Measurements from ENCODE around the gene DMRTA1. TPM values are rescaled to one million over a fixed set of nuclear protein-coding genes. Genes with fewer than 3 reads are reported as not detected.

Gene DMRTA1
- total and polyA plus RNA-seq, 2 experiments from 2014 or later: 4.1 to 8.8 TPM

DNA sequence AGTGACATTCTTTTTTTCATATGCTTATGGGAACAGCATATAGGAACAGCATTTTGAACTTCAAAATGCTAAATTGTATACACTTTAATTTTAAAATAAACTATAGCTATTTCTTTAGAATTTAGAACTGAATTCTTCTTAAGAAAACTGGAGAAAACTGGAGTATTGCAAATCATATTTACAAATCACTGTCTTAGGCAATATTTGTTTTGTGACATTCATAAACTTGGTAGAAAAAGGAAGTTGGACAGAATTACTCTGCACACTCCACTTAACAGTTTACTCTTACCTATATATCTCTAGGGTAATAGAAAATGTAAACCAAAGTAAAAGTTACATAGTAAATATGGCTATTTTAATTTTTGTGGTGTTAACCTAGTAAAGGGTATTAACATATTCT is 3.1 kb downstream of the DMRTA1 start:
- Histone ChIP-seq H4K20me1 (replicated peaks; ENCODE audit: insufficient read depth) (no peaks in the 10 kb centered on the region), H3K27me3 (ENCODE audit: insufficient read depth) (no peaks in the 10 kb centered on the region), H3K4me2 (peak overlapping the region; percentile 79), H3K4me3 (no peak overlapping the region), H2AFZ (no peak overlapping the region), H3K79me2 (replicated peaks; ENCODE audit: insufficient read depth) (peaks cover 21% of the 10 kb centered on the region), H3K36me3 (ENCODE audit: insufficient read depth) (no peaks in the 10 kb centered on the region), H3K27ac (ENCODE audit: low read depth) (no peak overlapping the region), H3F3A (replicated peaks; ENCODE audit: low read depth) (no peaks in the 10 kb centered on the region), H3K4me1 (ENCODE audit: insufficient read depth) (peaks cover 19% of the 10 kb centered on the region), H3K9me2 (ENCODE audit: insufficient read depth) (no peaks in the 10 kb centered on the region)
- H3K27me3 Mint-ChIP-seq (ENCODE audit: insufficient read depth, low read depth, poor library complexity): no peaks in the 10 kb centered on the region
- TF ChIP-seq CREB1 (CRISPR knock-in tag; IDR thresholded peaks at IDR 0.05; ENCODE audit: low read depth) (no peak), ZNF331 (CRISPR knock-in tag; IDR thresholded peaks at IDR 0.05; ENCODE audit: low read depth) (no peak), NANOG (IDR thresholded peaks at IDR 0.05; ENCODE audit: borderline replicate concordance) (no peak), POLR2AphosphoS5 (IDR thresholded peaks at IDR 0.05; ENCODE audit: low read depth) (no peak), EZH2phosphoT487 (IDR thresholded peaks at IDR 0.05; ENCODE audit: unreplicated experiment) (no peak), EZH2 (IDR thresholded peaks at IDR 0.05; ENCODE audit: low read depth, unreplicated experiment) (no peak), STAT1 (IDR thresholded peaks at IDR 0.05; ENCODE audit: unreplicated experiment) (no peak), JUNB (IDR thresholded peaks at IDR 0.05; ENCODE audit: unreplicated experiment) (no peak), ZNF114 (CRISPR knock-in tag; IDR thresholded peaks at IDR 0.05) (no peak)
- TF ChIP-seq, protein P1, sequence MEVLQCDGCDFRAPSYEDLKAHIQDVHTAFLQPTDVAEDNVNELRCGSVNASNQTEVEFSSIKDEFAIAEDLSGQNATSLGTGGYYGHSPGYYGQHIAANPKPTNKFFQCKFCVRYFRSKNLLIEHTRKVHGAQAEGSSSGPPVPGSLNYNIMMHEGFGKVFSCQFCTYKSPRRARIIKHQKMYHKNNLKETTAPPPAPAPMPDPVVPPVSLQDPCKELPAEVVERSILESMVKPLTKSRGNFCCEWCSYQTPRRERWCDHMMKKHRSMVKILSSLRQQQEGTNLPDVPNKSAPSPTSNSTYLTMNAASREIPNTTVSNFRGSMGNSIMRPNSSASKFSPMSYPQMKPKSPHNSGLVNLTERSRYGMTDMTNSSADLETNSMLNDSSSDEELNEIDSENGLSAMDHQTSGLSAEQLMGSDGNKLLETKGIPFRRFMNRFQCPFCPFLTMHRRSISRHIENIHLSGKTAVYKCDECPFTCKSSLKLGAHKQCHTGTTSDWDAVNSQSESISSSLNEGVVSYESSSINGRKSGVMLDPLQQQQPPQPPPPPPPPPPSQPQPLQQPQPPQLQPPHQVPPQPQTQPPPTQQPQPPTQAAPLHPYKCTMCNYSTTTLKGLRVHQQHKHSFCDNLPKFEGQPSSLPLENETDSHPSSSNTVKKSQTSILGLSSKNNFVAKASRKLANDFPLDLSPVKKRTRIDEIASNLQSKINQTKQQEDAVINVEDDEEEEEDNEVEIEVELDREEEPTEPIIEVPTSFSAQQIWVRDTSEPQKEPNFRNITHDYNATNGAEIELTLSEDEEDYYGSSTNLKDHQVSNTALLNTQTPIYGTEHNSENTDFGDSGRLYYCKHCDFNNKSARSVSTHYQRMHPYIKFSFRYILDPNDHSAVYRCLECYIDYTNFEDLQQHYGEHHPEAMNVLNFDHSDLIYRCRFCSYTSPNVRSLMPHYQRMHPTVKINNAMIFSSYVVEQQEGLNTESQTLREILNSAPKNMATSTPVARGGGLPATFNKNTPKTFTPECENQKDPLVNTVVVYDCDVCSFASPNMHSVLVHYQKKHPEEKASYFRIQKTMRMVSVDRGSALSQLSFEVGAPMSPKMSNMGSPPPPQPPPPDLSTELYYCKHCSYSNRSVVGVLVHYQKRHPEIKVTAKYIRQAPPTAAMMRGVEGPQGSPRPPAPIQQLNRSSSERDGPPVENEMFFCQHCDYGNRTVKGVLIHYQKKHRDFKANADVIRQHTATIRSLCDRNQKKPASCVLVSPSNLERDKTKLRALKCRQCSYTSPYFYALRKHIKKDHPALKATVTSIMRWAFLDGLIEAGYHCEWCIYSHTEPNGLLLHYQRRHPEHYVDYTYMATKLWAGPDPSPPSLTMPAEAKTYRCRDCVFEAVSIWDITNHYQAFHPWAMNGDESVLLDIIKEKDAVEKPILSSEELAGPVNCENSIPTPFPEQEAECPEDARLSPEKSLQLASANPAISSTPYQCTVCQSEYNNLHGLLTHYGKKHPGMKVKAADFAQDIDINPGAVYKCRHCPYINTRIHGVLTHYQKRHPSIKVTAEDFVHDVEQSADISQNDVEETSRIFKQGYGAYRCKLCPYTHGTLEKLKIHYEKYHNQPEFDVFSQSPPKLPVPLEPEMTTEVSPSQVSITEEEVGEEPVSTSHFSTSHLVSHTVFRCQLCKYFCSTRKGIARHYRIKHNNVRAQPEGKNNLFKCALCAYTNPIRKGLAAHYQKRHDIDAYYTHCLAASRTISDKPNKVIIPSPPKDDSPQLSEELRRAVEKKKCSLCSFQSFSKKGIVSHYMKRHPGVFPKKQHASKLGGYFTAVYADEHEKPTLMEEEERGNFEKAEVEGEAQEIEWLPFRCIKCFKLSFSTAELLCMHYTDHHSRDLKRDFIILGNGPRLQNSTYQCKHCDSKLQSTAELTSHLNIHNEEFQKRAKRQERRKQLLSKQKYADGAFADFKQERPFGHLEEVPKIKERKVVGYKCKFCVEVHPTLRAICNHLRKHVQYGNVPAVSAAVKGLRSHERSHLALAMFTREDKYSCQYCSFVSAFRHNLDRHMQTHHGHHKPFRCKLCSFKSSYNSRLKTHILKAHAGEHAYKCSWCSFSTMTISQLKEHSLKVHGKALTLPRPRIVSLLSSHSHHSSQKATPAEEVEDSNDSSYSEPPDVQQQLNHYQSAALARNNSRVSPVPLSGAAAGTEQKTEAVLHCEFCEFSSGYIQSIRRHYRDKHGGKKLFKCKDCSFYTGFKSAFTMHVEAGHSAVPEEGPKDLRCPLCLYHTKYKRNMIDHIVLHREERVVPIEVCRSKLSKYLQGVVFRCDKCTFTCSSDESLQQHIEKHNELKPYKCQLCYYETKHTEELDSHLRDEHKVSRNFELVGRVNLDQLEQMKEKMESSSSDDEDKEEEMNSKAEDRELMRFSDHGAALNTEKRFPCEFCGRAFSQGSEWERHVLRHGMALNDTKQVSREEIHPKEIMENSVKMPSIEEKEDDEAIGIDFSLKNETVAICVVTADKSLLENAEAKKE (CRISPR knock-in tag; IDR thresholded peaks at IDR 0.05): no peak
- TF ChIP-seq, protein P2, sequence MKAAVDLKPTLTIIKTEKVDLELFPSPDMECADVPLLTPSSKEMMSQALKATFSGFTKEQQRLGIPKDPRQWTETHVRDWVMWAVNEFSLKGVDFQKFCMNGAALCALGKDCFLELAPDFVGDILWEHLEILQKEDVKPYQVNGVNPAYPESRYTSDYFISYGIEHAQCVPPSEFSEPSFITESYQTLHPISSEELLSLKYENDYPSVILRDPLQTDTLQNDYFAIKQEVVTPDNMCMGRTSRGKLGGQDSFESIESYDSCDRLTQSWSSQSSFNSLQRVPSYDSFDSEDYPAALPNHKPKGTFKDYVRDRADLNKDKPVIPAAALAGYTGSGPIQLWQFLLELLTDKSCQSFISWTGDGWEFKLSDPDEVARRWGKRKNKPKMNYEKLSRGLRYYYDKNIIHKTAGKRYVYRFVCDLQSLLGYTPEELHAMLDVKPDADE (IDR thresholded peaks at IDR 0.05): no peak
- TF ChIP-seq, protein P3, sequence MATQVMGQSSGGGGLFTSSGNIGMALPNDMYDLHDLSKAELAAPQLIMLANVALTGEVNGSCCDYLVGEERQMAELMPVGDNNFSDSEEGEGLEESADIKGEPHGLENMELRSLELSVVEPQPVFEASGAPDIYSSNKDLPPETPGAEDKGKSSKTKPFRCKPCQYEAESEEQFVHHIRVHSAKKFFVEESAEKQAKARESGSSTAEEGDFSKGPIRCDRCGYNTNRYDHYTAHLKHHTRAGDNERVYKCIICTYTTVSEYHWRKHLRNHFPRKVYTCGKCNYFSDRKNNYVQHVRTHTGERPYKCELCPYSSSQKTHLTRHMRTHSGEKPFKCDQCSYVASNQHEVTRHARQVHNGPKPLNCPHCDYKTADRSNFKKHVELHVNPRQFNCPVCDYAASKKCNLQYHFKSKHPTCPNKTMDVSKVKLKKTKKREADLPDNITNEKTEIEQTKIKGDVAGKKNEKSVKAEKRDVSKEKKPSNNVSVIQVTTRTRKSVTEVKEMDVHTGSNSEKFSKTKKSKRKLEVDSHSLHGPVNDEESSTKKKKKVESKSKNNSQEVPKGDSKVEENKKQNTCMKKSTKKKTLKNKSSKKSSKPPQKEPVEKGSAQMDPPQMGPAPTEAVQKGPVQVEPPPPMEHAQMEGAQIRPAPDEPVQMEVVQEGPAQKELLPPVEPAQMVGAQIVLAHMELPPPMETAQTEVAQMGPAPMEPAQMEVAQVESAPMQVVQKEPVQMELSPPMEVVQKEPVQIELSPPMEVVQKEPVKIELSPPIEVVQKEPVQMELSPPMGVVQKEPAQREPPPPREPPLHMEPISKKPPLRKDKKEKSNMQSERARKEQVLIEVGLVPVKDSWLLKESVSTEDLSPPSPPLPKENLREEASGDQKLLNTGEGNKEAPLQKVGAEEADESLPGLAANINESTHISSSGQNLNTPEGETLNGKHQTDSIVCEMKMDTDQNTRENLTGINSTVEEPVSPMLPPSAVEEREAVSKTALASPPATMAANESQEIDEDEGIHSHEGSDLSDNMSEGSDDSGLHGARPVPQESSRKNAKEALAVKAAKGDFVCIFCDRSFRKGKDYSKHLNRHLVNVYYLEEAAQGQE (IDR thresholded peaks at IDR 0.05; ENCODE audit: unreplicated experiment): no peak
- TF ChIP-seq, protein P4, sequence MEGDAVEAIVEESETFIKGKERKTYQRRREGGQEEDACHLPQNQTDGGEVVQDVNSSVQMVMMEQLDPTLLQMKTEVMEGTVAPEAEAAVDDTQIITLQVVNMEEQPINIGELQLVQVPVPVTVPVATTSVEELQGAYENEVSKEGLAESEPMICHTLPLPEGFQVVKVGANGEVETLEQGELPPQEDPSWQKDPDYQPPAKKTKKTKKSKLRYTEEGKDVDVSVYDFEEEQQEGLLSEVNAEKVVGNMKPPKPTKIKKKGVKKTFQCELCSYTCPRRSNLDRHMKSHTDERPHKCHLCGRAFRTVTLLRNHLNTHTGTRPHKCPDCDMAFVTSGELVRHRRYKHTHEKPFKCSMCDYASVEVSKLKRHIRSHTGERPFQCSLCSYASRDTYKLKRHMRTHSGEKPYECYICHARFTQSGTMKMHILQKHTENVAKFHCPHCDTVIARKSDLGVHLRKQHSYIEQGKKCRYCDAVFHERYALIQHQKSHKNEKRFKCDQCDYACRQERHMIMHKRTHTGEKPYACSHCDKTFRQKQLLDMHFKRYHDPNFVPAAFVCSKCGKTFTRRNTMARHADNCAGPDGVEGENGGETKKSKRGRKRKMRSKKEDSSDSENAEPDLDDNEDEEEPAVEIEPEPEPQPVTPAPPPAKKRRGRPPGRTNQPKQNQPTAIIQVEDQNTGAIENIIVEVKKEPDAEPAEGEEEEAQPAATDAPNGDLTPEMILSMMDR (conservative IDR thresholded peaks at IDR 0.05; ENCODE audit: low read depth in 2 of 2): no peak
- peaks cover 4% of the 10 kb centered on the region; the same call in 2 of the 3 replicates for H3K36me3 Mint-ChIP-seq (ENCODE audit: low read depth)
- H3K9me3 Mint-ChIP-seq: no peaks in the 10 kb centered on the region
- H3K4me1 Mint-ChIP-seq: peaks cover 14% of the 10 kb centered on the region
- no peak overlapping the region for H3K27ac Mint-ChIP-seq
- no peak for DNase-seq (ENCODE audit: low spot score)
- no peak overlapping the region for H3K4me3 Mint-ChIP-seq
- ATAC-seq: no peak
